Panc1 (cell line): ENCODE results near the gene UBE2M. TPM values are rescaled to one million over a fixed set of nuclear protein-coding genes. Genes with fewer than 3 reads are reported as not detected.

ENCODE experiments used
- ATAC-seq: fragments of 200-7000 bp; cut with Tn5 transposase; 2 replicates; pipeline ENCODE4 v1.9.1; 2020; ENCODE audit warnings: mild to moderate bottlenecking, moderate library complexity
- BruUV-seq: library from RNA; stranded (reverse); fragments of 400-500 nt; replicated peaks from 2 replicates; lab custom pipeline; 2021; lab: Mats Ljungman, UMichigan
- CTCF ChIA-PET: fragments of 300-600 bp; sonication (Branson Sonifier 250); formaldehyde crosslinking; loops from one replicate; lab custom pipeline; 2022; ENCODE audit warnings: antibody characterized with exemption; lab: Charles Lee
- POLR2A ChIA-PET: fragments of 300-600 bp; sonication (Branson Sonifier 250); formaldehyde crosslinking; loops from one replicate; lab custom pipeline; 2022; ENCODE audit warnings: antibody characterized with exemption; lab: Charles Lee
- DNase-seq: peaks from one replicate; pipeline ENCODE4 v3.0.0-alpha.2; 2010; ENCODE audit warnings: low read depth, low spot score
- H3K27ac ChIP-seq: 2 replicates; pipeline ENCODE4 v1.5.1; 2011; ENCODE audit warnings: mild to moderate bottlenecking, low read length, inconsistent platforms
- H3K27me3 ChIP-seq: fragments of 200-500 bp; sonication (Bioruptor generic); 2 replicates; pipeline ENCODE4 v1.6.0; 2014; ENCODE audit warnings: low read length, inconsistent platforms; ENCODE audit not compliant: control insufficient read depth, insufficient read depth
- H3K36me3 ChIP-seq: fragments of 200-500 bp; sonication (Bioruptor generic); 2 replicates; pipeline ENCODE4 v1.5.1; 2014; ENCODE audit warnings: inconsistent platforms, mild to moderate bottlenecking, low read length, moderate library complexity; ENCODE audit not compliant: control insufficient read depth, insufficient read depth
- H3K4me1 ChIP-seq: 2 replicates; pipeline ENCODE4 v1.5.1; 2011; ENCODE audit warnings: inconsistent platforms, mild to moderate bottlenecking, low read length, moderate library complexity; ENCODE audit not compliant: control insufficient read depth, insufficient read depth
- H3K4me3 ChIP-seq, 2 experiments: 2 replicates each; pipeline ENCODE4 v1.5.1; 2011 to 2012; ENCODE audit warnings: low read depth in 2 of 2, low read length in 2 of 2, mild to moderate bottlenecking in 2 of 2, inconsistent platforms in 1 of 2, moderate library complexity in 1 of 2
- H3K9me3 ChIP-seq: fragments of 200-500 bp; sonication (Bioruptor generic); 2 replicates; pipeline ENCODE4 v1.5.1; 2014; ENCODE audit warnings: low read depth, mild to moderate bottlenecking, inconsistent platforms, low read length, moderate library complexity; ENCODE audit not compliant: control insufficient read depth, insufficient read depth
- CTCF ChIP-seq: fragments of 450-650 bp; IDR thresholded peaks from 2 replicates; pipeline ENCODE4 v1.5.1; 2017; ENCODE audit warnings: mild to moderate bottlenecking
- POLR2AphosphoS5 ChIP-seq: IDR thresholded peaks from 2 replicates; pipeline ENCODE4 v1.6.1; 2012; ENCODE audit warnings: mild to moderate bottlenecking, low read depth, low read length, moderate library complexity
- REST ChIP-seq, 2 experiments: IDR thresholded peaks; 2 replicates each; pipeline ENCODE4 v1.6.1; 2011 to 2012; ENCODE audit warnings: low read depth in 2 of 2, control low read depth in 1 of 2, low read length in 1 of 2, mild to moderate bottlenecking in 1 of 2, moderate library complexity in 1 of 2; ENCODE audit not compliant: insufficient read depth in 1 of 2
- SIN3A ChIP-seq: IDR thresholded peaks from 2 replicates; pipeline ENCODE4 v1.6.1; 2012; ENCODE audit warnings: low read depth, mild to moderate bottlenecking, low read length, moderate library complexity, borderline replicate concordance; ENCODE audit not compliant: insufficient read depth
- TCF7L2 ChIP-seq: IDR thresholded peaks from 2 replicates; pipeline ENCODE4 v1.6.1; 2011; ENCODE audit warnings: mild to moderate bottlenecking, low read depth, low read length, inconsistent platforms
- in situ Hi-C: cut with HindIII; loops from 2 replicates; pipeline ENCODE4 v1.10.0; 2016; ENCODE audit warnings: low sequenced_read_pairs, low pct_unique_long_range_greater_than_20kb
- intact Hi-C: fragments of 100-400 bp; cut with micrococcal nuclease; formaldehyde crosslinking; loops from one replicate; pipeline ENCODE4 v1.10.0; 2022; ENCODE audit not compliant: unreplicated experiment
- total RNA-seq: library from RNA; stranded (reverse); gene quantifications from one replicate; pipeline ENCODE4 v1.2.1, GENCODE V29; 2021; ENCODE audit not compliant: unreplicated experiment

The UBE2M gene
- total RNA-seq, 1 experiment from 2014 or later = 189 TPM

- BruUV-seq = no TSS peak
- no peaks in the 10 kb centered on the region for H3K9me3 ChIP-seq
- ATAC-seq = peak; percentile 1
- DNase-seq = no peak
- intact Hi-C loops = no loop called here
- CTCF ChIA-PET = interaction anchor here (0.5 to 0.6 kb wide), 2 partner anchors 8 to 692 kb away, joined by 5 to 6 read pairs; no protein-coding TSS in a partner anchor
- peaks cover 3% of the 10 kb centered on the region; the same call in 1 of the 2 replicates for H3K36me3 ChIP-seq
- POLR2A ChIA-PET = interaction anchor here (0.6 to 1.0 kb wide), 3 partner anchors 19 to 40 kb away, joined by 3 to 4 read pairs (median 3); partner anchors contain the start of gene TRIM28
- H3K4me1 ChIP-seq = peaks cover 22% of the 10 kb centered on the region
- in situ Hi-C loops = no loop called here
- TF ChIP-seq TCF7L2 (no peak), SIN3A (no peak), REST (IDR thresholded peaks at IDR 0.05; ENCODE audit: insufficient read depth in 1 of 2, low read depth in 2 of 2, low read length in 1 of 2) (no peak), CTCF (no peak), POLR2AphosphoS5 (no peak)
- H3K27me3 ChIP-seq = no peaks in the 10 kb centered on the region
- H3K4me3 ChIP-seq = no peak overlapping the region
- H3K27ac ChIP-seq = peak overlapping the region; percentile 82
These were observed 45.2 kb downstream of the UBE2M start for GRCh38 chr19:58513213-58513693.

GRCh38 chr19:58511353-58512208 lies 46.8 kb downstream of the UBE2M start, which contains the start of gene SLC27A5:
TSS of gene SLC27A5 (minus strand) at chr19:58511992. CDS start at chr19:58511955, 37 bp downstream.
- H3K27ac ChIP-seq = no peak within 1 kb of the TSS
- no peaks in the 10 kb centered on the region for H3K27me3 ChIP-seq
- TF ChIP-seq TCF7L2 = no peak
- TF ChIP-seq POLR2AphosphoS5 = 0 out of 2 replicates have a peak, but pooled peaks have one; percentile 18
- DNase-seq = no peak
- intact Hi-C loops = no loop called here
- peaks cover 18% of the 10 kb centered on the region for H3K4me1 ChIP-seq
- BruUV-seq = no TSS peak
- no peaks in the 10 kb centered on the region for H3K9me3 ChIP-seq
- ChIA-PET CTCF (no interaction called here), POLR2A (no interaction called here)
- ATAC-seq = no peak
- no peak within 1 kb of the TSS for H3K4me3 ChIP-seq
- peaks cover 3% of the 10 kb centered on the region; the same call in 1 of the 2 replicates for H3K36me3 ChIP-seq
- in situ Hi-C loops = no loop called here
